ENCODE measurements around the gene C1orf21. TPM values are rescaled to one million over a fixed set of nuclear protein-coding genes. Genes with fewer than 3 reads are reported as not detected.

The C1orf21 gene
- total RNA-seq, 4 donors from 2014 or later: 106 to 206 (median 154) TPM

GRCh38 chr1:184555665-184556641 lies 169.1 kb downstream of the C1orf21 start:
- Histone ChIP-seq H3K4me3 (no peak overlapping the region), H3K36me3 (no peaks in the 10 kb centered on the region), H3K4me1 (peaks cover 40 to 69% of the 10 kb centered on the region in 2 donors), H3K27me3 (no peaks in the 10 kb centered on the region), H3K27ac (peak overlapping the region; percentile 91 to 97 (median 95)), H3K9me3 (no peaks in the 10 kb centered on the region)
- intact Hi-C loops (cut with DNase I; ENCODE audit: low total_unique reads) (loop anchor here (10.0 kb wide), 1 partner anchor 481 kb away; no protein-coding TSS in a partner anchor), in situ Hi-C loops (cut with MboI; ENCODE audit: low sequenced_read_pairs in 4 of 4) (loop anchor here in 3 of 4 donors (25.0 kb wide), 1 partner anchor 169 kb away; the partner anchor contains the start of gene C1orf21 (in 3 of the 3))
- peak; percentile 81 to 82 for ATAC-seq
- TF ChIP-seq CTCF (IDR thresholded peaks at IDR 0.05 in 4 of 5, conservative IDR thresholded peaks at IDR 0.05 in 1 of 5): no peak
- TF ChIP-seq POLR2A (IDR thresholded peaks at IDR 0.05): peak in 1 of 2 donors; percentile 12
- peak; percentile 52 to 67 for DNase-seq

GRCh38 chr1:184556665-184557064 lies 169.8 kb downstream of the C1orf21 start:
- no peaks in the 10 kb centered on the region for H3K27me3 ChIP-seq
- H3K9me3 ChIP-seq: no peaks in the 10 kb centered on the region
- H3K27ac ChIP-seq: peak overlapping the region; percentile 91 to 97 (median 95)
- DNase-seq (no peak), ATAC-seq (peak; percentile 71 to 72)
- peaks cover 47 to 72% of the 10 kb centered on the region in 2 donors for H3K4me1 ChIP-seq
- intact Hi-C loops (cut with DNase I; ENCODE audit: low total_unique reads): loop anchor here (10.0 kb wide), 1 partner anchor 482 kb away; no protein-coding TSS in a partner anchor
- in situ Hi-C loops (cut with MboI; ENCODE audit: low sequenced_read_pairs in 4 of 4): loop anchor here in 3 of 4 donors (25.0 kb wide), 1 partner anchor 169 kb away; the partner anchor contains the start of gene C1orf21 (in 3 of the 3)
- H3K4me3 ChIP-seq: no peak overlapping the region
- no peaks in the 10 kb centered on the region for H3K36me3 ChIP-seq
- TF ChIP-seq CTCF (IDR thresholded peaks at IDR 0.05 in 4 of 5, conservative IDR thresholded peaks at IDR 0.05 in 1 of 5) (no peak), POLR2A (IDR thresholded peaks at IDR 0.05) (no peak)

GRCh38 chr1:184557423-184558347 lies 170.9 kb downstream of the C1orf21 start:
- no peak overlapping the region for H3K4me3 ChIP-seq
- in situ Hi-C loops (cut with MboI; ENCODE audit: low sequenced_read_pairs in 4 of 4) (loop anchor here in 3 of 4 donors (25.0 kb wide), 1 partner anchor 170 kb away; the partner anchor contains the start of gene C1orf21 (in 3 of the 3)), intact Hi-C loops (cut with DNase I; ENCODE audit: low total_unique reads) (loop anchor here (2.0 to 10.0 kb wide), 3 partner anchors 73 to 483 kb away; no protein-coding TSS in a partner anchor)
- ATAC-seq (no peak), DNase-seq (no peak)
- peak overlapping the region; percentile 91 to 97 (median 95) for H3K27ac ChIP-seq
- TF ChIP-seq POLR2A (IDR thresholded peaks at IDR 0.05) (no peak), CTCF (IDR thresholded peaks at IDR 0.05 in 4 of 5, conservative IDR thresholded peaks at IDR 0.05 in 1 of 5) (no peak)
- no peaks in the 10 kb centered on the region for H3K36me3 ChIP-seq
- H3K4me1 ChIP-seq: peaks cover 57 to 78% of the 10 kb centered on the region in 2 donors
- no peaks in the 10 kb centered on the region for H3K9me3 ChIP-seq
- no peaks in the 10 kb centered on the region for H3K27me3 ChIP-seq

DNA sequence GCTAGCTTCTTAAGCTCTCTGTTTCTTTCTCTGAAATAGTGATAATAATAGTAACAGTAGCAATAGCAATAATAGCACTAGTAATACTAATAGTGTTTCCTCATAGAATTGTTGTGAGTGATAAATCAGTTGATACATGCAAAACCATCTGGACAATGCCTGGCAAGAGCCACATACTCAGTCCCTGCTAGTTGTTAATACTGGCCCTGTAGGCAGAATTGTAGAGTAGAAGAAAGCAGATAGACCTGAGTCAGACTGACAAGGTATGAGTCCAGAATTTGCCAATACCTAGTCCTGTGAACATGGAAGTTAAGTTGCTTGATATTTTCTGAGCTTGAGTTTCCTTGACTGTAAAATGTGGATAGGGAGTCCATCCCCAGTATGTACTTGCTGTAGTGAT lies 171.9 kb downstream of the C1orf21 start:
- peak overlapping the region; percentile 91 to 97 (median 95) for H3K27ac ChIP-seq
- no peaks in the 10 kb centered on the region for H3K9me3 ChIP-seq
- H3K4me3 ChIP-seq: no peak overlapping the region
- TF ChIP-seq POLR2A (IDR thresholded peaks at IDR 0.05): no peak
- H3K4me1 ChIP-seq: peaks cover 67 to 83% of the 10 kb centered on the region in 2 donors
- H3K36me3 ChIP-seq: no peaks in the 10 kb centered on the region
- in situ Hi-C loops (cut with MboI; ENCODE audit: low sequenced_read_pairs in 4 of 4): loop anchor here in 3 of 4 donors (25.0 kb wide), 1 partner anchor 171 kb away; the partner anchor contains the start of gene C1orf21 (in 3 of the 3)
- no peaks in the 10 kb centered on the region for H3K27me3 ChIP-seq
- DNase-seq (no peak), ATAC-seq (no peak)
- intact Hi-C loops (cut with DNase I; ENCODE audit: low total_unique reads): loop anchor here (2.0 to 10.0 kb wide), 3 partner anchors 72 to 484 kb away; no protein-coding TSS in a partner anchor

All from gastrocnemius medialis (tissue), 4 donors.